HG03354 (cell line): Measurements from ENCODE around the gene CYB561.

Source experiments
- ATAC-seq: cut with Tn5 transposase; IDR thresholded peaks from one replicate; pipeline ENCODE4 v1.9.1; 2021; ENCODE audit warnings: mild to moderate bottlenecking; ENCODE audit not compliant: unreplicated experiment, poor library complexity, severe bottlenecking

Gene CYB561

DNA sequence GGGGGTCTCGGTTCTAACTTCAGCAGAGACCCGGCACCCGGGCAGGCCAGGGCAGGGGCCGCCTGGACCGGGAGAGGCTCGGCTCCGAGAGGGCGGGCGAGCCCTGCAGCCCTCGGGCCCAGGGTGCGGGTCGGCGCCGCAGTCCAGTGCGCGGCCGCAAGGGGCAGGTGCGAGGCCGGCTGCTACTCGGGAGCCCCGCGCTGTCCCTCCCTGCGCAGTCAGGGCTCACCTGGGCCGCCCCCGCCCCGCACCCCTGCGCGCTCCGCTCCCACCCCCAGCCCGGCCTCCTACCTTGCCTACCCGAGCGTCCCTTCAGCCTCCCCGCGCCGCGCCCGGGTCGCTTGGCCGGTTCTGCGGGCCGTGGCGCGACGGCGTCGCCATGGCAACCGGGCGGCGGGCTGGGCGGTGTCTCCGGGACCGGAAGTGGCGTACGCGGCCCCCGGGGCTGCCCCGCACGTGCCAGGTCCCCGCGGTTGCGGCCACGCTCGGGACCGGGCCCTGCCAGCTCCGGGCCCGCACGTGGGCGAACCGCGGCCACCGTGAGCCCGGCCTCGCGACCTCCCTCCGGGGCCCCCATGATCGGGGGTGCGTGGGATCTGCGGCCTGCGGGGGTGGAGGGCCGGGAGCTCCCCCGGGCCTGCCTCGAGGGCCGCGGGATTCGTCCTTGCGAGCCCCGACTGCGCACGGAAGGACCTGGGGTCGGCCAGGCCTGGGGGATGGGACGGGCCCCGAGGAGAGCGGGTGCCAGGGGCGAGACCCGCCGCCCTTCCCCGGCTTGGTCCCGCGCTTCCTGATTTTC lies at the start of gene CYB561:
Gene CYB561 (minus strand): TSS at position 353 of the 799 bp plus-strand sequence. CDS start 8,759 bp downstream, outside the sequence.
- peak; percentile 67 for ATAC-seq

DNA sequence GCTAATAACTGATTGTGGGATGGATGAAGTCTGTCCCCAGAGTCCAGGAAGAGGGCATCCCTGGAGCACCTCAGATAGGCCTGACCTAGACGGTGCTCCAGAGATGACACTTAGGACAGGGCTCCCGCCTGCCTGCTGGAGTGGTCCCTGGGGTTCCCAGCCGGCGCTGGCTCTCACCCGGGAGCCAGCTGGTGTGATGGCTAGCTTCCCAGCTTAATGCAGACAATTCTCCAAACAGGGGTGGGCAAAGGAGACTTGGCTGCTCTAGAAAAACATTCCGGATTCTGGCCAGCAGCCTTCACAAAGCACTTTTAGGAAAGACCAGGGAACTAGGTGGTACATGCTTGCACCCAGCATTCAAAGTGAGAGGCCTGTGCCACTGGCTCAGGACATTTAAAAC lies 49.4 kb upstream of the CYB561 start:
- ATAC-seq: no peak

GRCh38 chr17:63494300-63494928 lies 48.3 kb upstream of the CYB561 start:
- ATAC-seq: no peak

DNA sequence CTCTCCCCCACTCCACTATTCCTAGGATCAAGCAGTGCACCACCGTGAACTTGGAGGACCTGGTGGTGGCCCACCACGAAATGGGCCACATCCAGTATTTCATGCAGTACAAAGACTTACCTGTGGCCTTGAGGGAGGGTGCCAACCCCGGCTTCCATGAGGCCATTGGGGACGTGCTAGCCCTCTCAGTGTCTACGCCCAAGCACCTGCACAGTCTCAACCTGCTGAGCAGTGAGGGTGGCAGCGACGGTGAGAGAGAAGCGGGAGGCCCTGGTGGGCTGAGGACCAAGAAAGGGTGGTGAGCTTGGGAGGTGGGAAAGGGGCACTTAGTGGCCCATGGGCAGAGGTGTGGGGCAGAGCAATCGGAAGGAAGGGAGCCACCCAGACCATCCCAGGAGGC lies 47.3 kb upstream of the CYB561 start:
- ATAC-seq: no peak

DNA sequence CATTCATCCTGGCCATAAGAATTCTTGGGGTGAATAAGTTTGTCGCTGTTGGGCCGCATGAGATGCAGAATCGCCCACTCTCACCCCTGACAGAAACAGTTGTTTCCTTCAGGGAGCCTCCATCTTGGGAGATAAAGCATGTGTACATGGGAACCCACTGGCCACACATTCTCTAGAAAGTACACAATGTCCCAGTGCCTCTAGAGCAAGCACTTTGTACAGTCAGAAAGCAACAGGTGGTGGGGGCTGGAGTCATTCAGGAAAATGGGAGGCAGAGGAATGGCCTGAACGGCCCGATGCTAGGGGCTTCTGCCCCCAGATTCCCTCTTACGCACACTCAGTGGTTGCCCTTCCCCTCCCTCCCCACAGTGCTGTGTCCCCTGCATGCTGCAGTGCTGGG lies 46.8 kb upstream of the CYB561 start:
- ATAC-seq: no peak

DNA sequence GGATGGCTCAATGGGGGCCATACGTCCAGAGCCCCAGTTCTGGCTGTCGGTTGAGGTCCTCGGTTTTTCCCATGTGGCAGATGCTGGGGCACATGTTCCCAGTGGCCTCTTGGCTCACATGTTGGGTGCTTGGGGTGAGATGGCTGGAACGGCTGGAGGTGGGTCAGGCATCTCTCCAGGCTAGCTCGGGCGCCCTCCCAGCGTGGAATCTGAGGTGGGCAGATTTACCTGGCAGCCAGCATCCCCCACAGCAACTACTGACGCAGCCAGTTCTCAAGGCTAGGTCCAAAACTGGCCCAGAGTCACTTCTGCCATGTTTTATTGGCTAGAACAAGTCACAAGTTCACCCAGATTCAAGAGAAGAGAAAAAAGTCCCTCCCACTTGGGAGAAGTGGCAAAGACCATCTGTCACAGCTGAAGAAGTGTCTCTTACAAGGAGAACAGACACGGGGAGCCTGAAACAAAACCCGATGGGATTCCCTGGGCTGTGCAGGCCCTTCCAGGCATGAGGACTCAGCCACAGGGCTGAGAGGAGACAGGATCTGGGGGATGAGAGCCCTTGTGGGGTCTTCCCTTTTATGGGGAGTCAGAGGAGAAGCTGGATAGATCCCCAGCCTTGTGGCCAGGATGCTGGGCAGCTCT lies 46.0 kb upstream of the CYB561 start:
- ATAC-seq: no peak

- ATAC-seq: no peak
Measured at GRCh38 chr17:63491413-63491812, 45.3 kb upstream of the CYB561 start.

- ATAC-seq: no peak
Measured at GRCh38 chr17:63490858-63491400, 44.8 kb upstream of the CYB561 start.

- no peak for ATAC-seq
Measured at GRCh38 chr17:63490329-63490728, 44.2 kb upstream of the CYB561 start.

DNA sequence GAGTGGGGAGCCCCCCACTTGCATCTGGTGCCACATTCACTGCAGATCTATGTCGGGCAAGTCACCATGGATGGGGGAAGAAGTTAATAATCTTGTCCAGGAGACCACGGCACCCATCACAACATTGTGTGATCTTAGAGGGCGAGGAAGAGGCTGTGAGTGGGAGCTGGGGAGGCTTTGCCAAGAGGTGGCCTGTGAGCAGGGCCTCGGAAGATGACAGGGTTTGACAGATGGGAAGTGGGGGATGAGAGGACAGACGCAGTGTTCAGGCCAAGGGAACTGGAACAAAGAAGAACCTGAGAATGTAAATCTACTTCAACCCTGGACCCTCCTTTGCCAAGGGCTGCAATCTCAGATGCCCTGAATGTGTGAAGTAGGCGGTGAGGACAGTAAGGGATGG lies 43.2 kb upstream of the CYB561 start:
- no peak for ATAC-seq

GRCh38 chr17:63488851-63489250 lies 42.7 kb upstream of the CYB561 start:
- ATAC-seq: no peak

DNA sequence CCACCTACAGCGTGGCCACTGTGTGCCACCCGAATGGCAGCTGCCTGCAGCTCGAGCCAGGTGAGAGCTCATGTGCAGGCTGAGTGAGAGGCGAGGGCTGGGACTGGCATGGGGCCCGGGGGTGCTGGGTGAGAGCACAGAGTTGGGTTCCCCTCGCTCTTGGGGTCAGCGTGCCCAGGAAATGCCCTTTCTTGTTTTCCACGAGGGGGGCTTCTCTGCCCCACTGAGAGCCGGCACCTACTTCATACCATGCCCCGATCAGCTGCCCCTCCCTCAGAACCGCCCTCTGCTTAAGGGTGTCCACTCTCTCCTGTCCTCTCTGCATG lies 40.9 kb upstream of the CYB561 start:
- no peak for ATAC-seq

GRCh38 chr17:63486317-63487013 lies 40.4 kb upstream of the CYB561 start:
- no peak for ATAC-seq

DNA sequence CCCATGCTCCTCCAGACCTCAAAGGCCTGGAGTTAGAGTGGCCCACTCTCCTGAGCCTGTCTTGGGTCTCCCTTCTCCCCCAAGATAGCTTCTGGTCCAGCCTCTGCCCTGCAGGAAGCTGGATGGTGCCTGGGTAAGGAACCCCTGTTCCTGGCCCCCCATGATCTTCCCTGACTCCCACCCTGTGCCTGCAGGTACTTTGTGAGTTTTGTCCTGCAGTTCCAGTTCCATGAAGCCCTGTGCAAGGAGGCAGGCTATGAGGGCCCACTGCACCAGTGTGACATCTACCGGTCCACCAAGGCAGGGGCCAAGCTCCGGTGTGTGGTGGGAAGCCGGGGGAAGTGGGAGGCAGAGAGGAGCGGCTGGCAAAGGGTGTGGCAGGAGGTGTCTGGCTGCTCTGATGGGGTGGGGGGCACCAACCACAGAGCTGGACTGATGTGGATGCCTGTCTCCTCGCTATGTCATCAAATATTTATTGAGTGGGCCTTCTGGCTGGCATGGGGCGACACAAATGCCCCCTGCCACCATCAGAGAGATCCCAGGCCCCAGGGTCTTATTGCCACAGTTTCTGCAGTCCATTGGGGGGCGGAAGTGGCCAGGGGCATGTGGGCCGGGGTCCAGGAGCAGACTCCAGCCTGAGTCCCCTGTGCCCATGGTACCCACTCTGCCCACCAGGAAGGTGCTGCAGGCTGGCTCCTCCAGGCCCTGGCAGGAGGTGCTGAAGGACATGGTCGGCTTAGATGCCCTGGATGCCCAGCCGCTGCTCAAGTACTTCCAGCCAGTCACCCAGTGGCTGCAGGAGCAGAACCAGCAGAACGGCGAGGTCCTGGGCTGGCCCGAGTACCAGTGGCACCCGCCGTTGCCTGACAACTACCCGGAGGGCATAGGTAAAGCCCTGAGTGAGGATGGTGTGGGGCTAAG lies 37.8 kb upstream of the CYB561 start:
- ATAC-seq: no peak

GRCh38 chr17:63483038-63483437 lies 36.9 kb upstream of the CYB561 start:
- ATAC-seq: no peak

- no peak for ATAC-seq
Measured at GRCh38 chr17:63482509-63482908, 36.4 kb upstream of the CYB561 start.

- no peak for ATAC-seq
Measured at GRCh38 chr17:63481488-63481870, 35.4 kb upstream of the CYB561 start.

GRCh38 chr17:63480826-63481487 lies 34.9 kb upstream of the CYB561 start:
- ATAC-seq: no peak
